Umbilical cord (tissue), 2 donors: ENCODE data around the gene KIF9. TPM values are rescaled to one million over a fixed set of nuclear protein-coding genes. Genes with fewer than 3 reads are reported as not detected.
"Not testable (repeated sequence)": the region's sequence is repeated elsewhere in the genome, so short reads cannot be mapped to it uniquely, and the experiment has no call there.

Experiments used
- DNase-seq: peaks from one replicate; pipeline ENCODE4 v3.0.0-alpha.2; 2015; ENCODE audit warnings: low spot score
- total RNA-seq: library from RNA; depleted of rRNA; stranded (reverse); fragments of >200 nt; gene quantifications from one replicate; pipeline ENCODE4 v1.2.3, GENCODE V29; 2014; ENCODE audit warnings: low replicate concordance; ENCODE audit not compliant: insufficient read depth

KIF9 gene
- total RNA-seq, 1 donor from 2014 or later = not detected

GRCh38 chr3:47181685-47182084 lies 100.9 kb downstream of the KIF9 start:
- DNase-seq = not testable (repeated sequence)

GRCh38 chr3:47180011-47180410 lies 102.6 kb downstream of the KIF9 start:
- DNase-seq = not testable (repeated sequence)

Other genes starting within 250 kb of the KIF9 start
- gene SETD2, start 118.7 kb downstream of the KIF9 start, total RNA-seq = 30.1 TPM
- gene KLHL18, start 145 bp upstream of the KIF9 start, total RNA-seq = 11.8 TPM
- gene PTPN23, start 98.2 kb upstream of the KIF9 start, total RNA-seq = 18.8 TPM
- gene SCAP, start 193.1 kb upstream of the KIF9 start, total RNA-seq = 44.8 TPM
- gene ELP6, start 230.9 kb upstream of the KIF9 start, total RNA-seq = 11.3 TPM